Loucy (cell line): ENCODE results near the gene PODXL2.

Experiments used
- H2AFZ ChIP-seq: fragments of 200-600 bp; sonication (generic); 2 replicates; pipeline ENCODE4 v1.6.0; 2016; ENCODE audit warnings: antibody characterized with exemption, mild to moderate bottlenecking, low read length, moderate library complexity
- H3F3A ChIP-seq: fragments of 200-600 bp; 2 replicates; pipeline ENCODE4 v1.6.0; 2016; ENCODE audit warnings: antibody characterized with exemption, low read depth, mild to moderate bottlenecking
- H3K27me3 ChIP-seq: fragments of 200-600 bp; sonication (generic); 2 replicates; pipeline ENCODE4 v1.6.1; 2014; ENCODE audit warnings: low read length, mild to moderate bottlenecking; ENCODE audit not compliant: insufficient read depth, poor library complexity, severe bottlenecking
- H3K36me3 ChIP-seq: fragments of 200-600 bp; sonication (generic); 2 replicates; pipeline ENCODE4 v1.6.1; 2016; ENCODE audit warnings: low read length; ENCODE audit not compliant: insufficient read depth
- H3K4me1 ChIP-seq: fragments of 200-600 bp; sonication (generic); 2 replicates; pipeline ENCODE4 v1.5.1; 2014; ENCODE audit warnings: low read length, mild to moderate bottlenecking; ENCODE audit not compliant: insufficient read depth, poor library complexity, severe bottlenecking
- H3K4me2 ChIP-seq: fragments of 200-600 bp; sonication (generic); 2 replicates; pipeline ENCODE4 v1.6.0; 2014; ENCODE audit warnings: antibody characterized with exemption, low read length, low read depth, mild to moderate bottlenecking; ENCODE audit not compliant: poor library complexity, severe bottlenecking
- H3K4me3 ChIP-seq: fragments of 200-600 bp; sonication (generic); 2 replicates; pipeline ENCODE4 v1.5.1; 2014; ENCODE audit warnings: low read length, mild to moderate bottlenecking, mixed read lengths; ENCODE audit not compliant: poor library complexity, severe bottlenecking
- H3K79me2 ChIP-seq: fragments of 200-600 bp; sonication (generic); 2 replicates; pipeline ENCODE4 v1.6.1; 2014; ENCODE audit warnings: low read length; ENCODE audit not compliant: insufficient read depth
- H3K9ac ChIP-seq: fragments of 200-600 bp; sonication (generic); 2 replicates; pipeline ENCODE4 v1.6.0; 2014; ENCODE audit warnings: mild to moderate bottlenecking, low read depth, low read length, moderate library complexity; ENCODE audit not compliant: poor library complexity, severe bottlenecking
- H3K9me2 ChIP-seq: fragments of 200-600 bp; sonication (generic); replicated peaks from 2 replicates; pipeline ENCODE4 v1.6.1; 2016; ENCODE audit warnings: low read depth, low read length, mixed read lengths
- H3K9me3 ChIP-seq: fragments of 200-600 bp; sonication (generic); 2 replicates; pipeline ENCODE4 v1.6.1; 2014; ENCODE audit warnings: mild to moderate bottlenecking, antibody characterized with exemption, low read length, low read depth; ENCODE audit not compliant: insufficient read depth
- H4K20me1 ChIP-seq: fragments of 200-600 bp; sonication (generic); 2 replicates; pipeline ENCODE4 v1.6.0; 2014; ENCODE audit warnings: antibody characterized with exemption, low read length, mild to moderate bottlenecking; ENCODE audit not compliant: insufficient read depth, poor library complexity, severe bottlenecking
- EZH2phosphoT487 ChIP-seq: fragments of 200-600 bp; IDR thresholded peaks from 2 replicates; pipeline ENCODE4 v1.6.1; 2018; ENCODE audit warnings: antibody characterized with exemption, mild to moderate bottlenecking, moderate library complexity, borderline replicate concordance
- TF ChIP-seq, protein P1 (sequence below): fragments of 200-600 bp; sonication (generic); conservative IDR thresholded peaks from 2 replicates; pipeline ENCODE4 v1.5.1; 2014; ENCODE audit warnings: mild to moderate bottlenecking, antibody characterized with exemption, low read length

Gene PODXL2

GRCh38 chr3:127585163-127585812, 43.7 kb upstream of the PODXL2 start:
- no peaks in the 10 kb centered on the region for H3K9me3 ChIP-seq
- H3K79me2 ChIP-seq, result peaks cover 81% of the 10 kb centered on the region
- no peaks in the 10 kb centered on the region for H3K27me3 ChIP-seq
- no peak overlapping the region for H2AFZ ChIP-seq
- H3K36me3 ChIP-seq, result no peaks in the 10 kb centered on the region
- H3K4me3 ChIP-seq, result no peak overlapping the region
- no peaks in the 10 kb centered on the region for H3F3A ChIP-seq
- H3K9ac ChIP-seq, result peak overlapping the region; percentile 30
- H3K9me2 ChIP-seq, result no peaks in the 10 kb centered on the region
- peaks cover 29% of the 10 kb centered on the region for H3K4me1 ChIP-seq
- H3K4me2 ChIP-seq, result no peak overlapping the region
- H4K20me1 ChIP-seq, result peaks cover 45% of the 10 kb centered on the region
- no peak for TF ChIP-seq EZH2phosphoT487
- TF ChIP-seq, protein P1, sequence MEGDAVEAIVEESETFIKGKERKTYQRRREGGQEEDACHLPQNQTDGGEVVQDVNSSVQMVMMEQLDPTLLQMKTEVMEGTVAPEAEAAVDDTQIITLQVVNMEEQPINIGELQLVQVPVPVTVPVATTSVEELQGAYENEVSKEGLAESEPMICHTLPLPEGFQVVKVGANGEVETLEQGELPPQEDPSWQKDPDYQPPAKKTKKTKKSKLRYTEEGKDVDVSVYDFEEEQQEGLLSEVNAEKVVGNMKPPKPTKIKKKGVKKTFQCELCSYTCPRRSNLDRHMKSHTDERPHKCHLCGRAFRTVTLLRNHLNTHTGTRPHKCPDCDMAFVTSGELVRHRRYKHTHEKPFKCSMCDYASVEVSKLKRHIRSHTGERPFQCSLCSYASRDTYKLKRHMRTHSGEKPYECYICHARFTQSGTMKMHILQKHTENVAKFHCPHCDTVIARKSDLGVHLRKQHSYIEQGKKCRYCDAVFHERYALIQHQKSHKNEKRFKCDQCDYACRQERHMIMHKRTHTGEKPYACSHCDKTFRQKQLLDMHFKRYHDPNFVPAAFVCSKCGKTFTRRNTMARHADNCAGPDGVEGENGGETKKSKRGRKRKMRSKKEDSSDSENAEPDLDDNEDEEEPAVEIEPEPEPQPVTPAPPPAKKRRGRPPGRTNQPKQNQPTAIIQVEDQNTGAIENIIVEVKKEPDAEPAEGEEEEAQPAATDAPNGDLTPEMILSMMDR, result no peak

DNA sequence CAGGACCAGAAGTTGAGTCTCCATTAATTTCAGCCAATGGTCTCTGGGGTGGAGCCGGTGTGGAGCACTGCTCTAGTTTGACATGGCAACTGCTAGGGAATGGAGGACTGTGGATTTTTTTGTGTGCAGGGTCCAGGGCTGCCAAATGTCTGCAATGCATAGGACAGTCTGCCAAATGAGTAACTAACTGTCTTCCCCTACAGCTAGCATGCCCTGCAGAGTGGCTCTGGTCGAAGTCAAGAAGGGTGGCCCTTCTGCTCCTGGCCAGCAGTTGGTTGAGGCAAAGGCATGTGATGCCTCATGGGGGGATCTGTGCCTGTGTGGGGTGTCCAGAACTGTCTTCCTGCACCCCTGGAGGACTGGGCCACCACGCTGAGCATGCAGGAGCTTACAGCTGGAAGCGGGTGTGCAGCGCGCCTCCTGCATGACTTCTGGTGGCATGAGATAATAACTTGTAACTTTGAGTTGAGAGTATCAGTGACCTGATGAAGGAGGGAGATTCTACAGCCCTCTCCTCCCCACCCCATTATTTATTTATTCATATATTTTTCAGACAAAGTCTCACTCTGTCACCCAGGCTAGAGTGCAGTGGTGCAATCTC, 43.1 kb upstream of the PODXL2 start:
- H3K4me3 ChIP-seq, result no peak overlapping the region
- H3F3A ChIP-seq, result no peaks in the 10 kb centered on the region
- peaks cover 43% of the 10 kb centered on the region for H4K20me1 ChIP-seq

GRCh38 chr3:127587876-127588275, 41.1 kb upstream of the PODXL2 start:
- H3K27me3 ChIP-seq, result no peaks in the 10 kb centered on the region
- no peak overlapping the region for H2AFZ ChIP-seq
- no peaks in the 10 kb centered on the region for H3K9me3 ChIP-seq
- H4K20me1 ChIP-seq, result peaks cover 43% of the 10 kb centered on the region
- H3K4me2 ChIP-seq, result peak overlapping the region; percentile 77
- 0 out of 2 replicates have a peak, but pooled peaks cover 7% of the 10 kb centered on the region for H3F3A ChIP-seq
- peaks cover 34% of the 10 kb centered on the region for H3K4me1 ChIP-seq
- H3K79me2 ChIP-seq, result peaks cover 77% of the 10 kb centered on the region
- H3K36me3 ChIP-seq, result no peaks in the 10 kb centered on the region
- TF ChIP-seq, protein P1, result no peak
- TF ChIP-seq EZH2phosphoT487, result no peak
- no peaks in the 10 kb centered on the region for H3K9me2 ChIP-seq
- H3K4me3 ChIP-seq, result peak overlapping the region; percentile 5
- peak overlapping the region; percentile 40 for H3K9ac ChIP-seq

More for the DNA sequence above, 43.1 kb upstream of the PODXL2 start:
- Histone ChIP-seq H3K4me1 (peaks cover 23% of the 10 kb centered on the region), H3K79me2 (peaks cover 78% of the 10 kb centered on the region), H3K9me3 (no peaks in the 10 kb centered on the region), H3K9ac (peak overlapping the region; percentile 30), H3K4me2 (no peak overlapping the region), H3K36me3 (no peaks in the 10 kb centered on the region), H3K9me2 (no peaks in the 10 kb centered on the region), H3K27me3 (no peaks in the 10 kb centered on the region), H2AFZ (no peak overlapping the region)
- TF ChIP-seq, protein P1, result no peak
- TF ChIP-seq EZH2phosphoT487, result no peak
